ENCODE results near the gene TLCD2. TPM values are rescaled to one million over a fixed set of nuclear protein-coding genes. Genes with fewer than 3 reads are reported as not detected.

TLCD2 gene
- total RNA-seq, 1 donor from 2014 or later = 7.5 TPM

GRCh38 chr17:1727876-1728630, 17.9 kb upstream of the TLCD2 start:
- no peaks in the 10 kb centered on the region for H3K27me3 ChIP-seq
- no peak for DNase-seq (ENCODE audit: low spot score in 2 of 2)
- H3K27ac ChIP-seq = no peak overlapping the region
- H3K36me3 ChIP-seq = peaks cover 15 to 45% of the 10 kb centered on the region in 2 donors
- no peak overlapping the region for H3K4me3 ChIP-seq
- H3K9me3 ChIP-seq = no peaks in the 10 kb centered on the region
- no peak for TF ChIP-seq CTCF (IDR thresholded peaks at IDR 0.05)
- peaks cover 8 to 18% of the 10 kb centered on the region in 2 donors for H3K4me1 ChIP-seq
- intact Hi-C loops (cut with DNase I) = no loop called here

- intact Hi-C loops (cut with DNase I) = no loop called here
- no peak overlapping the region for H3K4me3 ChIP-seq
- no peaks in the 10 kb centered on the region for H3K9me3 ChIP-seq
- no peak overlapping the region for H3K27ac ChIP-seq
- H3K36me3 ChIP-seq = peaks cover 13 to 38% of the 10 kb centered on the region in 2 donors
- H3K27me3 ChIP-seq = no peaks in the 10 kb centered on the region
- peaks cover 8 to 18% of the 10 kb centered on the region in 2 donors for H3K4me1 ChIP-seq
- no peak for TF ChIP-seq CTCF (IDR thresholded peaks at IDR 0.05)
- DNase-seq (ENCODE audit: low spot score in 2 of 2) = no peak
These were observed 17.1 kb upstream of the TLCD2 start for GRCh38 chr17:1727258-1727789.

- no peak overlapping the region for H3K4me3 ChIP-seq
- peaks cover 13 to 36% of the 10 kb centered on the region in 2 donors for H3K36me3 ChIP-seq
- H3K4me1 ChIP-seq = peaks cover 8 to 18% of the 10 kb centered on the region in 2 donors
- no peak overlapping the region for H3K27ac ChIP-seq
- H3K9me3 ChIP-seq = no peaks in the 10 kb centered on the region
- TF ChIP-seq CTCF (IDR thresholded peaks at IDR 0.05) = no peak
- DNase-seq (ENCODE audit: low spot score in 2 of 2) = no peak
- no peaks in the 10 kb centered on the region for H3K27me3 ChIP-seq
- intact Hi-C loops (cut with DNase I) = no loop called here
These were observed 16.6 kb upstream of the TLCD2 start for GRCh38 chr17:1726626-1727257.

GRCh38 chr17:1725642-1726511, 15.7 kb upstream of the TLCD2 start:
- intact Hi-C loops (cut with DNase I) = loop anchor here (2.0 kb wide), 3 partner anchors 59 to 139 kb away; partner anchors contain the start of gene RPA1
- H3K9me3 ChIP-seq = no peaks in the 10 kb centered on the region
- H3K36me3 ChIP-seq = peaks cover 13 to 33% of the 10 kb centered on the region in 2 donors
- peaks cover 8 to 18% of the 10 kb centered on the region in 2 donors for H3K4me1 ChIP-seq
- TF ChIP-seq CTCF (IDR thresholded peaks at IDR 0.05) = no peak
- no peak for DNase-seq (ENCODE audit: low spot score in 2 of 2)
- H3K27me3 ChIP-seq = no peaks in the 10 kb centered on the region
- no peak overlapping the region for H3K27ac ChIP-seq
- H3K4me3 ChIP-seq = peak overlapping the region; percentile 65 to 91

Measured in ascending aorta (tissue), 2 donors.